Prostate gland (tissue), 2 donors: ENCODE data around the gene EEF1A2.

ENCODE experiments used
- POLR2A ChIP-seq: fragments of 450-650 bp; IDR thresholded peaks from one replicate; pipeline ENCODE4 v1.6.1; 2016; ENCODE audit warnings: antibody characterized with exemption, mild to moderate bottlenecking
- TF ChIP-seq, protein P1 (sequence below), 4 experiments: fragments of 200-600 bp in 2 of 4; fragments of 450-650 bp in 2 of 4; sonication (generic) in 2 of 4; IDR thresholded peaks; 1 replicate in 3 of 4; 2 replicates in 1 of 4; pipeline ENCODE4 v1.5.1; 2016 to 2019; ENCODE audit warnings: antibody characterized with exemption in 4 of 4, mild to moderate bottlenecking in 2 of 4, moderate library complexity in 2 of 4

DNA sequence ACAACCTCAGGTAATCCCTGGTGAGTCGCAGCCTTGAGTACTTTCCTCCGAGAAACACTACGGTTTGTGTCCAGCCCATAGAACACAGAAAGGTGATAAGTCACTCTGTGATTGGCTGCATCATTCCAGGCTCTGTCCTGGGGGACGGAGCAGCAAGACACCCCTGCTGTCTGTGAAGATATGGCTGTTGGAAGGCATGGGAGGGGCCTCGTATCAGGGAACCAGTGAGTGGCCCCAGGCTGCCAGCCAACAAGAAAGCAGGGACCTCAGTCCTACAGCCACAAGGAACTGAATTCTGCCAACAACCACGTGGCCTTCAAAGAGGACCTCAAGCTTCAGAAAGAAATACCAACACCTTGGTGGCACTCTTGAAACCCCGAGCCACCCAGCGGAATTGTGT, 6.4 kb upstream of the EEF1A2 start:
- no peak for TF ChIP-seq POLR2A
- TF ChIP-seq, protein P1, sequence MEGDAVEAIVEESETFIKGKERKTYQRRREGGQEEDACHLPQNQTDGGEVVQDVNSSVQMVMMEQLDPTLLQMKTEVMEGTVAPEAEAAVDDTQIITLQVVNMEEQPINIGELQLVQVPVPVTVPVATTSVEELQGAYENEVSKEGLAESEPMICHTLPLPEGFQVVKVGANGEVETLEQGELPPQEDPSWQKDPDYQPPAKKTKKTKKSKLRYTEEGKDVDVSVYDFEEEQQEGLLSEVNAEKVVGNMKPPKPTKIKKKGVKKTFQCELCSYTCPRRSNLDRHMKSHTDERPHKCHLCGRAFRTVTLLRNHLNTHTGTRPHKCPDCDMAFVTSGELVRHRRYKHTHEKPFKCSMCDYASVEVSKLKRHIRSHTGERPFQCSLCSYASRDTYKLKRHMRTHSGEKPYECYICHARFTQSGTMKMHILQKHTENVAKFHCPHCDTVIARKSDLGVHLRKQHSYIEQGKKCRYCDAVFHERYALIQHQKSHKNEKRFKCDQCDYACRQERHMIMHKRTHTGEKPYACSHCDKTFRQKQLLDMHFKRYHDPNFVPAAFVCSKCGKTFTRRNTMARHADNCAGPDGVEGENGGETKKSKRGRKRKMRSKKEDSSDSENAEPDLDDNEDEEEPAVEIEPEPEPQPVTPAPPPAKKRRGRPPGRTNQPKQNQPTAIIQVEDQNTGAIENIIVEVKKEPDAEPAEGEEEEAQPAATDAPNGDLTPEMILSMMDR (IDR thresholded peaks at IDR 0.05): no peak
